ENCODE measurements around the gene CXCL16. TPM values are rescaled to one million over a fixed set of nuclear protein-coding genes. Genes with fewer than 3 reads are reported as not detected.
A peak's percentile ranks its signal among the peaks of the same experiment; 100 is the strongest.

Gene CXCL16
- total and polyA plus RNA-seq, 2 of the 13 experiments (the other 11 are each of a cell fraction or from before 2014, with no cell fraction given) = 9.4 to 101 TPM

DNA sequence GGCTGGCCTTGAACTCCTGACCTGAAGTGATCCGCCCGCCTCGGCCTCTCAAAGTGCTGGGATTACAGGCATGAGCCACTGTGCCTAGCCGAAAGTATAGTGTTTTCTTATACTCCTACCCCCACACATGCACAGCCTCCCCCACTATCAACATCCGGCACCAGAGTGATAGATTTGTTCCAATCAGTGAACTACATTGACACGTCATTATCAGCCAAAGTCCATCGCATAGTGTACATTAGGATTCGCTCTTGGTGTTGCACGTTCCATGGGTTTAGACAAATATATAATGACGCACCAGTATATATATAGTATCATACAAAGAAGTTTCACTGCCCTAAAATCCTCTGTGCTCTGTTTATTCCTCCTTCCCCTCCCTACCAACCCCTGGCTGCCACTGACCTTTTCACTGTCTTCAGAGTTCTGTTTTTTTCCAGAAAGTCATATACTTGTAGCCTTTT is 20.1 kb upstream of the CXCL16 start (continued):
- TF ChIP-seq CREM (IDR thresholded peaks at IDR 0.05) = peak; percentile 96
- TF ChIP-seq CREM (CRISPR knock-in tag; IDR thresholded peaks at IDR 0.05) = no peak
- TF ChIP-seq ZNF343 (CRISPR knock-in tag; IDR thresholded peaks at IDR 0.05) = 0 out of 2 replicates have a peak, but pooled peaks have one; percentile 64
- TF ChIP-seq ZNF570 (CRISPR knock-in tag; IDR thresholded peaks at IDR 0.05; ENCODE audit: borderline replicate concordance) = no peak
- no peak for TF ChIP-seq PHF8 (CRISPR knock-in tag; IDR thresholded peaks at IDR 0.05)
- no peak for TF ChIP-seq FOXC1 (CRISPR knock-in tag; IDR thresholded peaks at IDR 0.05; ENCODE audit: borderline replicate concordance)
- TF ChIP-seq ERF (CRISPR knock-in tag; IDR thresholded peaks at IDR 0.05) = peak; percentile 79
- TF ChIP-seq, protein P1, sequence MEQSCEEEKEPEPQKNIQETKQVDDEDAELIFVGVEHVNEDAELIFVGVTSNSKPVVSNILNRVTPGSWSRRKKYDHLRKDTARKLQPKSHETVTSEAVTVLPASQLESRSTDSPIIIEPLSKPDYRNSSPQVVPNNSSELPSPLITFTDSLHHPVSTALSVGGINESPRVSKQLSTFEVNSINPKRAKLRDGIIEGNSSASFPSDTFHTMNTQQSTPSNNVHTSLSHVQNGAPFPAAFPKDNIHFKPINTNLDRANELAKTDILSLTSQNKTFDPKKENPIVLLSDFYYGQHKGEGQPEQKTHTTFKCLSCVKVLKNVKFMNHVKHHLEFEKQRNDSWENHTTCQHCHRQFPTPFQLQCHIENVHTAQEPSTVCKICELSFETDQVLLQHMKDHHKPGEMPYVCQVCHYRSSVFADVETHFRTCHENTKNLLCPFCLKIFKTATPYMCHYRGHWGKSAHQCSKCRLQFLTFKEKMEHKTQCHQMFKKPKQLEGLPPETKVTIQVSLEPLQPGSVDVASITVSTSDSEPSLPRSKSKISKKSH (CRISPR knock-in tag; IDR thresholded peaks at IDR 0.05; ENCODE audit: borderline replicate concordance) = no peak
- no peak for TF ChIP-seq ZNF225 (CRISPR knock-in tag; IDR thresholded peaks at IDR 0.05)
- peak; percentile 64; the same call in 1 of the 2 replicates for TF ChIP-seq ZNF615 (CRISPR knock-in tag; IDR thresholded peaks at IDR 0.05; ENCODE audit: borderline replicate concordance)
- no peak for TF ChIP-seq ZNF674 (CRISPR knock-in tag; IDR thresholded peaks at IDR 0.05; ENCODE audit: low read depth)
- TF ChIP-seq, protein P2, sequence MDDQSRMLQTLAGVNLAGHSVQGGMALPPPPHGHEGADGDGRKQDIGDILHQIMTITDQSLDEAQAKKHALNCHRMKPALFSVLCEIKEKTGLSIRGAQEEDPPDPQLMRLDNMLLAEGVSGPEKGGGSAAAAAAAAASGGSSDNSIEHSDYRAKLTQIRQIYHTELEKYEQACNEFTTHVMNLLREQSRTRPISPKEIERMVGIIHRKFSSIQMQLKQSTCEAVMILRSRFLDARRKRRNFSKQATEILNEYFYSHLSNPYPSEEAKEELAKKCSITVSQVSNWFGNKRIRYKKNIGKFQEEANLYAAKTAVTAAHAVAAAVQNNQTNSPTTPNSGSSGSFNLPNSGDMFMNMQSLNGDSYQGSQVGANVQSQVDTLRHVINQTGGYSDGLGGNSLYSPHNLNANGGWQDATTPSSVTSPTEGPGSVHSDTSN (CRISPR knock-in tag; IDR thresholded peaks at IDR 0.05; ENCODE audit: borderline replicate concordance) = no peak
- TF ChIP-seq ZNF543 (CRISPR knock-in tag; IDR thresholded peaks at IDR 0.05) = peak; percentile 75; the same call in 1 of the 2 replicates
- TF ChIP-seq, protein P3, sequence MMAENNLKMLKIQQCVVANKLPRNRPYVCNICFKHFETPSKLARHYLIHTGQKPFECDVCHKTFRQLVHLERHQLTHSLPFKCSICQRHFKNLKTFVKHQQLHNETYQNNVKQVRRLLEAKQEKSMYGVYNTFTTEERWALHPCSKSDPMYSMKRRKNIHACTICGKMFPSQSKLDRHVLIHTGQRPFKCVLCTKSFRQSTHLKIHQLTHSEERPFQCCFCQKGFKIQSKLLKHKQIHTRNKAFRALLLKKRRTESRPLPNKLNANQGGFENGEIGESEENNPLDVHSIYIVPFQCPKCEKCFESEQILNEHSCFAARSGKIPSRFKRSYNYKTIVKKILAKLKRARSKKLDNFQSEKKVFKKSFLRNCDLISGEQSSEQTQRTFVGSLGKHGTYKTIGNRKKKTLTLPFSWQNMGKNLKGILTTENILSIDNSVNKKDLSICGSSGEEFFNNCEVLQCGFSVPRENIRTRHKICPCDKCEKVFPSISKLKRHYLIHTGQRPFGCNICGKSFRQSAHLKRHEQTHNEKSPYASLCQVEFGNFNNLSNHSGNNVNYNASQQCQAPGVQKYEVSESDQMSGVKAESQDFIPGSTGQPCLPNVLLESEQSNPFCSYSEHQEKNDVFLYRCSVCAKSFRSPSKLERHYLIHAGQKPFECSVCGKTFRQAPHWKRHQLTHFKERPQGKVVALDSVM (CRISPR knock-in tag; IDR thresholded peaks at IDR 0.05) = no peak; the same call in 1 of the 2 replicates
- TF ChIP-seq SP5 (CRISPR knock-in tag; IDR thresholded peaks at IDR 0.05; ENCODE audit: borderline replicate concordance, low read depth) = peak; percentile 78
- TF ChIP-seq, protein P4, sequence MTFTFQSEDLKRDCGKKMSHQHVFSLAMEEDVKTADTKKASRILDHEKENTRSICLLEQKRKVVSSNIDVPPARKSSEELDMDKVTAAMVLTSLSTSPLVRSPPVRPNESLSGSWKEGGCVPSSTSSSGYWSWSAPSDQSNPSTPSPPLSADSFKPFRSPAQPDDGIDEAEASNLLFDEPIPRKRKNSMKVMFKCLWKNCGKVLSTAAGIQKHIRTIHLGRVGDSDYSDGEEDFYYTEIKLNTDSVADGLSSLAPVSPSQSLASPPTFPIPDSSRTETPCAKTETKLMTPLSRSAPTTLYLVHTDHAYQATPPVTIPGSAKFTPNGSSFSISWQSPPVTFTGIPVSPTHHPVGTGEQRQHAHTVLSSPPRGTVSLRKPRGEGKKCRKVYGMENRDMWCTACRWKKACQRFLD (CRISPR knock-in tag; IDR thresholded peaks at IDR 0.05; ENCODE audit: borderline replicate concordance) = no peak
- TF ChIP-seq AKAP8 (CRISPR knock-in tag; IDR thresholded peaks at IDR 0.05) = no peak
- no peak for TF ChIP-seq SALL2 (CRISPR knock-in tag; IDR thresholded peaks at IDR 0.05)
- TF ChIP-seq MED1 (CRISPR knock-in tag; IDR thresholded peaks at IDR 0.05) = peak; percentile 99
- TF ChIP-seq, protein P5, sequence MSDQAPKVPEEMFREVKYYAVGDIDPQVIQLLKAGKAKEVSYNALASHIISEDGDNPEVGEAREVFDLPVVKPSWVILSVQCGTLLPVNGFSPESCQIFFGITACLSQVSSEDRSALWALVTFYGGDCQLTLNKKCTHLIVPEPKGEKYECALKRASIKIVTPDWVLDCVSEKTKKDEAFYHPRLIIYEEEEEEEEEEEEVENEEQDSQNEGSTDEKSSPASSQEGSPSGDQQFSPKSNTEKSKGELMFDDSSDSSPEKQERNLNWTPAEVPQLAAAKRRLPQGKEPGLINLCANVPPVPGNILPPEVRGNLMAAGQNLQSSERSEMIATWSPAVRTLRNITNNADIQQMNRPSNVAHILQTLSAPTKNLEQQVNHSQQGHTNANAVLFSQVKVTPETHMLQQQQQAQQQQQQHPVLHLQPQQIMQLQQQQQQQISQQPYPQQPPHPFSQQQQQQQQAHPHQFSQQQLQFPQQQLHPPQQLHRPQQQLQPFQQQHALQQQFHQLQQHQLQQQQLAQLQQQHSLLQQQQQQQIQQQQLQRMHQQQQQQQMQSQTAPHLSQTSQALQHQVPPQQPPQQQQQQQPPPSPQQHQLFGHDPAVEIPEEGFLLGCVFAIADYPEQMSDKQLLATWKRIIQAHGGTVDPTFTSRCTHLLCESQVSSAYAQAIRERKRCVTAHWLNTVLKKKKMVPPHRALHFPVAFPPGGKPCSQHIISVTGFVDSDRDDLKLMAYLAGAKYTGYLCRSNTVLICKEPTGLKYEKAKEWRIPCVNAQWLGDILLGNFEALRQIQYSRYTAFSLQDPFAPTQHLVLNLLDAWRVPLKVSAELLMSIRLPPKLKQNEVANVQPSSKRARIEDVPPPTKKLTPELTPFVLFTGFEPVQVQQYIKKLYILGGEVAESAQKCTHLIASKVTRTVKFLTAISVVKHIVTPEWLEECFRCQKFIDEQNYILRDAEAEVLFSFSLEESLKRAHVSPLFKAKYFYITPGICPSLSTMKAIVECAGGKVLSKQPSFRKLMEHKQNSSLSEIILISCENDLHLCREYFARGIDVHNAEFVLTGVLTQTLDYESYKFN (CRISPR knock-in tag; conservative IDR thresholded peaks at IDR 0.05) = peak; percentile 99
- 0 out of 2 replicates have a peak, but pooled peaks have one; percentile 17 for TF ChIP-seq ZFP82 (CRISPR knock-in tag; IDR thresholded peaks at IDR 0.05; ENCODE audit: borderline replicate concordance)

Data from HepG2 (cell line).